ENCODE measurements around the gene TMPRSS3.

DNA sequence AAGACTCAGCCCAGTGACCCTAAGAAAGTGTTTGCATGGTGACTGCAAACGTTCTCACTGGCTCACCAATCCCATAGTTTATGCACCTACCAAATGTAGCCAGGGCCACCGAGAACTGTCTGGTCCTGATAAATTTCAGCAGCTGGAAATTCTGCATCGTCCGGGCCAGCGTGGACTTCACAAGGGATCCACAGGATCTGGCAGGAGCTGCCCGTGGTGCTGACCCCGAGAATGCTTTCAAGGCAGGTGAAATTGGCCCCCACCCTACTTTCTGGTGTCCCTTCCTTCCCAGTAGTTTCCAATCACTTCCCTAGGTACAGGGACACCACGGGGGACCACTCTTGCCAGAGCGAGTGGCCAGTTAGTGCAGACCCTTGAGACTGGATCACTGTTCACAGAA, 34.0 kb upstream of the TMPRSS3 start:
- TF ChIP-seq, protein P1, sequence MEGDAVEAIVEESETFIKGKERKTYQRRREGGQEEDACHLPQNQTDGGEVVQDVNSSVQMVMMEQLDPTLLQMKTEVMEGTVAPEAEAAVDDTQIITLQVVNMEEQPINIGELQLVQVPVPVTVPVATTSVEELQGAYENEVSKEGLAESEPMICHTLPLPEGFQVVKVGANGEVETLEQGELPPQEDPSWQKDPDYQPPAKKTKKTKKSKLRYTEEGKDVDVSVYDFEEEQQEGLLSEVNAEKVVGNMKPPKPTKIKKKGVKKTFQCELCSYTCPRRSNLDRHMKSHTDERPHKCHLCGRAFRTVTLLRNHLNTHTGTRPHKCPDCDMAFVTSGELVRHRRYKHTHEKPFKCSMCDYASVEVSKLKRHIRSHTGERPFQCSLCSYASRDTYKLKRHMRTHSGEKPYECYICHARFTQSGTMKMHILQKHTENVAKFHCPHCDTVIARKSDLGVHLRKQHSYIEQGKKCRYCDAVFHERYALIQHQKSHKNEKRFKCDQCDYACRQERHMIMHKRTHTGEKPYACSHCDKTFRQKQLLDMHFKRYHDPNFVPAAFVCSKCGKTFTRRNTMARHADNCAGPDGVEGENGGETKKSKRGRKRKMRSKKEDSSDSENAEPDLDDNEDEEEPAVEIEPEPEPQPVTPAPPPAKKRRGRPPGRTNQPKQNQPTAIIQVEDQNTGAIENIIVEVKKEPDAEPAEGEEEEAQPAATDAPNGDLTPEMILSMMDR (IDR thresholded peaks at IDR 0.05): no peak
- TF ChIP-seq POLR2AphosphoS5 (IDR thresholded peaks at IDR 0.05): no peak
- TF ChIP-seq POLR2A (IDR thresholded peaks at IDR 0.05): no peak
